Ishikawa (cell line): ENCODE data around the gene RAB43.

ENCODE experiments used
- CEBPB ChIP-seq: IDR thresholded peaks from 2 replicates; pipeline ENCODE4 v1.6.1; 2012
- CREB1 ChIP-seq: IDR thresholded peaks from 2 replicates; pipeline ENCODE4 v1.6.1; 2012; ENCODE audit warnings: low read depth
- EGR1 ChIP-seq: IDR thresholded peaks from 2 replicates; pipeline ENCODE4 v1.6.1; 2012
- EP300 ChIP-seq: IDR thresholded peaks from 2 replicates; pipeline ENCODE4 v1.6.1; 2012; ENCODE audit warnings: borderline replicate concordance
- FOXM1 ChIP-seq: IDR thresholded peaks from 2 replicates; pipeline ENCODE4 v1.6.1; 2012; ENCODE audit warnings: low read depth, borderline replicate concordance
- MAX ChIP-seq: IDR thresholded peaks from 2 replicates; pipeline ENCODE4 v1.6.1; 2012
- NFIC ChIP-seq: IDR thresholded peaks from 2 replicates; pipeline ENCODE4 v1.6.1; 2012
- RAD21 ChIP-seq: IDR thresholded peaks from 2 replicates; pipeline ENCODE4 v1.6.1; 2012; ENCODE audit warnings: low read depth
- REST ChIP-seq: IDR thresholded peaks from 2 replicates; pipeline ENCODE4 v1.6.1; 2012; ENCODE audit warnings: low read depth, mild to moderate bottlenecking
- TAF1 ChIP-seq: IDR thresholded peaks from 2 replicates; pipeline ENCODE4 v1.6.1; 2012; ENCODE audit warnings: low read depth, mild to moderate bottlenecking
- TCF12 ChIP-seq: IDR thresholded peaks from 2 replicates; pipeline ENCODE4 v1.6.1; 2012; ENCODE audit warnings: low read depth
- TEAD4 ChIP-seq: IDR thresholded peaks from 2 replicates; pipeline ENCODE4 v1.6.1; 2012
- USF1 ChIP-seq: IDR thresholded peaks from 2 replicates; pipeline ENCODE4 v1.6.1; 2012
- YY1 ChIP-seq: IDR thresholded peaks from 2 replicates; pipeline ENCODE4 v1.6.1; 2012; ENCODE audit warnings: low read depth
- ZBTB7A ChIP-seq: IDR thresholded peaks from 2 replicates; pipeline ENCODE4 v1.6.1; 2012; ENCODE audit warnings: low read depth

Gene RAB43

GRCh38 chr3:129087138-129087702, 34.4 kb downstream of the RAB43 start:
- TF ChIP-seq NFIC = no peak
- TF ChIP-seq ZBTB7A = no peak
- TF ChIP-seq REST = no peak
- no peak for TF ChIP-seq EP300
- no peak for TF ChIP-seq RAD21
- TF ChIP-seq YY1 = no peak
- no peak for TF ChIP-seq TEAD4
- no peak for TF ChIP-seq FOXM1
- no peak for TF ChIP-seq CREB1
- no peak for TF ChIP-seq TAF1
- TF ChIP-seq MAX = no peak
- TF ChIP-seq USF1 = no peak
- no peak for TF ChIP-seq TCF12
- TF ChIP-seq CEBPB = no peak
- TF ChIP-seq EGR1 = no peak

- TF ChIP-seq REST (no peak), FOXM1 (no peak), TEAD4 (no peak), NFIC (no peak), CEBPB (no peak), RAD21 (no peak), TCF12 (no peak), EGR1 (no peak), TAF1 (no peak), EP300 (no peak), YY1 (no peak), ZBTB7A (no peak), CREB1 (no peak), MAX (no peak), USF1 (no peak)
Measured at GRCh38 chr3:129085818-129086217, 35.8 kb downstream of the RAB43 start.

GRCh38 chr3:129085165-129085715, 36.4 kb downstream of the RAB43 start:
- no peak for TF ChIP-seq RAD21
- no peak for TF ChIP-seq TCF12

- TF ChIP-seq TEAD4 (no peak), EP300 (no peak), FOXM1 (no peak), TCF12 (no peak), YY1 (no peak)
Measured at GRCh38 chr3:129084501-129084900, 37.1 kb downstream of the RAB43 start.

- TF ChIP-seq USF1 (no peak), EP300 (no peak), TCF12 (no peak), REST (no peak), TAF1 (no peak), TEAD4 (no peak), RAD21 (no peak), FOXM1 (no peak), CREB1 (no peak), NFIC (no peak), MAX (no peak), CEBPB (no peak)
Measured at GRCh38 chr3:129082026-129082425, 39.6 kb downstream of the RAB43 start.
